Keratinocyte (primary cell): ENCODE results near the gene ADGRB3.

Source experiments
- CTCF ChIP-seq, 3 experiments: IDR thresholded peaks in 1 of 3; conservative IDR thresholded peaks in 1 of 3; optimal IDR thresholded peaks in 1 of 3; 2 replicates in 2 of 3; 3 replicates in 1 of 3; pipeline versions ENCODE3 to v1.5.1; 2011; ENCODE audit warnings: low read length in 3 of 3, mild to moderate bottlenecking in 3 of 3, moderate library complexity in 2 of 3, control low read depth in 1 of 3, inconsistent platforms in 1 of 3; ENCODE audit not compliant: insufficient read depth in 2 of 3; ENCODE audit errors: extremely low read depth in 1 of 3
- EZH2 ChIP-seq: IDR thresholded peaks from one replicate; pipeline ENCODE4 v1.6.1; 2012; ENCODE audit warnings: inconsistent platforms, mild to moderate bottlenecking, low read length, moderate library complexity

GRCh38 chr6:69089539-69089938 is 454.5 kb downstream of the ADGRB3 start:
- TF ChIP-seq CTCF (optimal IDR thresholded peaks at IDR 0.05 in 1 of 3, IDR thresholded peaks at IDR 0.05 in 1 of 3, conservative IDR thresholded peaks at IDR 0.05 in 1 of 3; ENCODE audit: extremely low read depth in 1 of 3, insufficient read depth in 2 of 3, low read length in 3 of 3), result no peak
- no peak for TF ChIP-seq EZH2
